GM21717 (cell line): ENCODE results near the gene MRC2.
"Not testable (repeated sequence)": the region's sequence is repeated elsewhere in the genome, so short reads cannot be mapped to it uniquely, and the experiment has no call there.

ENCODE experiments used
- ATAC-seq: cut with Tn5 transposase; IDR thresholded peaks from one replicate; pipeline ENCODE4 v1.9.1; 2021; ENCODE audit warnings: mild to moderate bottlenecking, moderate library complexity; ENCODE audit not compliant: unreplicated experiment

MRC2 gene

DNA sequence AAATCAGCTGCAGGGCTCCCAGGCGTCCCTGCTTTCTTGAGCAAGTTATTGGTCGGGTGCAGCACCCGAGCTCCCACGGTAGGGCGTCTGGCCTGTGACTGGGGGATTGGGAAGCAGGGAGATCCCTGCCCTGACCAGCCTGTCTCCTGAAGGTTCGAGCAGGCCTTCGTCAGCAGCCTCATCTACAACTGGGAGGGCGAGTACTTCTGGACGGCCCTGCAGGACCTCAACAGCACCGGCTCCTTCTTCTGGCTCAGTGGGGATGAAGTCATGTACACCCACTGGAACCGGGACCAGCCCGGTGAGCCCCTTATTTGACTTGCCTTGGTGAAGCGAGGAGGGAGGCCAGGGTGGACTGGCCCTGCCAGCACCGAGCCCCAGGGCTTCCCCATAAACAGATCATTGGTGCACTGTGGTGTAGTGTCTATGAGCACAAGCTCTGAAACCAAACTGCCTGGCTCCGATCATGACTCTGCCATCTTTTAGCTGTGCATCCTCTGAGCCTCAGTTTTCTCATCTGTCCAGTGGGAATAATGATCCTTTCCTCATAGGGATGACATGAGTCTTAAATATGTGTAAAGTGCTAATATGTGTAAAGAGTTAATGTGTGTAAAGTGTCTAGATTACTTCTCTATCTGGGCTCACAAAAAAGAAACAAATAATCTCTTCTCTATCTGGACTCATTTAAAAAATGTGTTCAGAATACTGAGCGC lies 48.9 kb downstream of the MRC2 start:
- ATAC-seq, result no peak

DNA sequence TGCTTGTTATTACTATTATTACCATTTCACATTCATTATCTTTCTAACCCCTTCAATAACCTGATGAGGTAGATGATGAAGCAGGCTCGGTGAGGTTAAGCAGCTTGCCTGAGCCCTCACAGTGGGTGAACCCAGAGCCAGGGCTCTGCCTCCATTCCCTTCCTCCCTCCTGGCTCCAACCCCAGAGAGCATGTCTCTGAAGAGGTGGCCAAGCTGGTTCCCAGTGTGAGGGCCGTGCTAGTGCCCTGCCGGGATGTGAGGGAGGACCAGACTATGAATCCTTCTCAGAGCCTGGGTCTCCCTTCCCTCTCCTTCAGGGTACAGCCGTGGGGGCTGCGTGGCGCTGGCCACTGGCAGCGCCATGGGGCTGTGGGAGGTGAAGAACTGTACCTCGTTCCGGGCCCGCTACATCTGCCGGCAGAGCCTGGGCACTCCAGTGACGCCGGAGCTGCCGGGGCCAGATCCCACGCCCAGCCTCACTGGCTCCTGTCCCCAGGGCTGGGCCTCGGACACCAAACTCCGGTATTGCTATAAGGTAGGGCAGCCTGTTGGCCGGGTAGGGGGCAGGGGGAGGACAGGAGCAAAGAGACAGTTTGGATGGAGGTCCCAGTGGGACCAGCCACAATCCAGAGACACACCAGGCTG lies 49.6 kb downstream of the MRC2 start:
- no peak for ATAC-seq

DNA sequence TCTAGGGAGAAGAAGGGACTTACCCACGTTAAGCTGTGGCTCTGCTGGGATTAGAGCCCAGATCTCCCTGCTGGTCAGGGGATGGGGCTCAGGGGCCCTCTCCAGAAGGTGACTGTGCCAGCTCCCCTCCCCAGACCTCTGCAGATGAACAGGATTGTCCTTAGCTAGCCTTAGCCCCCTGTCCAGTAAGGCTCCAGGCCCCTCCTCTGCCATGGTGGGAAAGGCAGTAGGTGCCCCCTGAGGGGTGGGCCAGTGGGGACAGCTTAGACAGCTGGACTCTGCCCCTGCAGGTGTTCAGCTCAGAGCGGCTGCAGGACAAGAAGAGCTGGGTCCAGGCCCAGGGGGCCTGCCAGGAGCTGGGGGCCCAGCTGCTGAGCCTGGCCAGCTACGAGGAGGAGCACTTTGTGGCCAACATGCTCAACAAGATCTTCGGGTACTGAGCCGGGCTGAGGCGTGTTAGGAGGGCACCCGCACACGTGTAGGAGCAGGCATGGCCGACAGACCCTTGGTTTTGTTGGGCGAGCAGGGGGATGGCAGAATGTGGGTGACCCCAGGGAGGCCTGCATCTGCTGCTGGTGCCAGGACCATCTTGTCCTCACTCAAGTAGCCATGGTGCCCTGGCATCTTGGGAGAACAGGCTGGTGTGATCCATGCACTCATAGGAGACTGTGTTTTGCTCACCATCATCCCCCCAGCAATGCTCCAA lies 50.9 kb downstream of the MRC2 start:
- ATAC-seq, result no peak

DNA sequence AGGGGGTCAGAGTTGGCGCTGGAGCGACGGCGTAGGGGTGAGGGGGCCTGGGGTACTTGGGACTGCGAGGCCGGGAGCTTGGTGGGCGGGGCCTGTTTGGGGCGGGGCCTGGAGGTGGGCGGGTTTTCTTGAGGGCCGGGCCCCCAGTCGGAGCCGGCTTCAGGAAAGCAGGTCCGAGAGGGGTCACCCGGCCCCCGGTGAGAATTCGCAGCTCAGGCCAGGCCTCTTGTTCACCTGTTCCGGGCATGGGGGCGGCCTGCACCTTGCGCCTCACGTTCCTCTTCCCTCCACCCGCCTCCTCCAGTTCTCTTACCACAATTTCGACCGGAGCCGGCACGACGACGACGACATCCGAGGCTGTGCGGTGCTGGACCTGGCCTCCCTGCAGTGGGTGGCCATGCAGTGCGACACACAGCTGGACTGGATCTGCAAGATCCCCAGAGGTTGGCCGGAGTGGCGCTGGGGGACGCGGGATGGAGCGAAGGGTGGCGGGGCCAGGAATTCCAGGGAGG lies 52.5 kb downstream of the MRC2 start:
- ATAC-seq, result no peak

DNA sequence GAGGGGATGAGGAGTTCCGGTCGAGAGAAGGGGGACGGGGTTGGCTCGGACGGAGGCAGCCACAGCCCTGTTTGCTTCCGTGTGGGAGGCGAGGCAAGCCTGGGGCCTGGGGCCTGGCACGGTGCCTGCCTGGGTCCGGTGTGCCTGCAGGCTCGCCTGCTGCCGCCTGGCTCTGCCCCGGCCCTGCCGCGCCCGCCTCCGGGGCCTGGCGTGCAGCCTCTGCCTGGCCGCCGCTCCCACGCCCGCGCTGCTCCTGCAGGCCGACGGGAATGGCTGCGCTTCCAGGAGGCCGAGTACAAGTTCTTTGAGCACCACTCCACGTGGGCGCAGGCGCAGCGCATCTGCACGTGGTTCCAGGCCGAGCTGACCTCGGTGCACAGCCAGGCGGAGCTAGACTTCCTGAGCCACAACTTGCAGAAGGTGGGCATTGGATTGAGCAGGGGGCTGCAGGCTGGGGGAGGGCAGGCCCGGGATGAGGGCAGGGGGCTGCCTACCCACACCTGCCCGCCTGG lies 53.1 kb downstream of the MRC2 start:
- ATAC-seq, result no peak

DNA sequence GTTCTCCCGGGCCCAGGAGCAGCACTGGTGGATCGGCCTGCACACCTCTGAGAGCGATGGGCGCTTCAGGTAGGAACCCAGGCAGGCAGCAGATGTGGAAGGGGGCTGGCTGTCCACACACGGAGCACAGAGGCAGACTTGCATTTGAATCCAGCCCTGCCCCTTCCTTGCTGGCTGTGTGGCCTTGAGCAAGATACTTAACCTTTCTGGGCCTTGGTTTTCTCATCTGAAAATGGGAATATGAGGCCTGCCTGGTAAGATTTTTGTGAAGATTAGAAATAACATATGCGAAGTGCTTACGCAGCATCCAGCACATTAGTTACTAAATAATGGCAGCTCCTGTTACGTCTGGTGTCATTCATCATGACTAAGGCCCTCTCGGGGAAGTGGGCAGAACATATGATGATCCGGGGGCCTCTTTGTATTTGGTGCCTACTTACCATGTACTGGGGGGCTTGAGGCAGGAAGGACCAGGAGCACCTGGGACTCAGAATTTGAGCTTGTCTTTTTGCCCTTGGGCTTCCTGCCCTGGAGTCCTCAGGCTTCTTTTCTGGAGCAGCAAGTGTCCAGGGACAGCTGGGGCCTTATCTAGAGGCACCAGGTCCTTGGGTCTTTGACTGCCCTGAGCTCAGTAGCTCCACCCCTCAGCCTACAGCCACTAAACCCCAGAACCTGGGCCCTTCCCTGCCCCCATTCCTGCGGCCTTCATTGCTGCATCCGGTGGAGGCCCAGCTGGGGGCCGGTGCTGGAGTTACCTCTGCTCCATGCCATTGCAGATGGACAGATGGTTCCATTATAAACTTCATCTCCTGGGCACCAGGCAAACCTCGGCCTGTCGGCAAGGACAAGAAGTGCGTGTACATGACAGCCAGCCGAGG lies 53.8 kb downstream of the MRC2 start:
- no peak for ATAC-seq

DNA sequence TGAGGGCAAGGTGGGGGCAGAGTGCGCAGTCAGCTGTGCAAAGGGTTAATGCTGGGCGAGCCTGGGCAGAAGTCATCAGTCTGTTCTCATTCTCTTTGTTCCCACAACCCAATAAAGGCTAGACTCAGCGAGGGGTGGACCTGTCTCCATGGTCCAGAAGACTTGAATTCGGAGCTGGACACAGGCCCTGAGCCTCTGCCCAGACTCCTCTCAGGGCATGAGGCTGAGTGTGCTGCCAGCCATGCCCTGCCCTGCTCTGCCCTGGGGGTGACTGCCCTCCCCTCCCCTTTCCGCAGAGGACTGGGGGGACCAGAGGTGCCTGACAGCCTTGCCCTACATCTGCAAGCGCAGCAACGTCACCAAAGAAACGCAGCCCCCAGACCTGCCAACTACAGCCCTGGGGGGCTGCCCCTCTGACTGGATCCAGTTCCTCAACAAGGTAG lies 54.5 kb downstream of the MRC2 start:
- ATAC-seq, result no peak

DNA sequence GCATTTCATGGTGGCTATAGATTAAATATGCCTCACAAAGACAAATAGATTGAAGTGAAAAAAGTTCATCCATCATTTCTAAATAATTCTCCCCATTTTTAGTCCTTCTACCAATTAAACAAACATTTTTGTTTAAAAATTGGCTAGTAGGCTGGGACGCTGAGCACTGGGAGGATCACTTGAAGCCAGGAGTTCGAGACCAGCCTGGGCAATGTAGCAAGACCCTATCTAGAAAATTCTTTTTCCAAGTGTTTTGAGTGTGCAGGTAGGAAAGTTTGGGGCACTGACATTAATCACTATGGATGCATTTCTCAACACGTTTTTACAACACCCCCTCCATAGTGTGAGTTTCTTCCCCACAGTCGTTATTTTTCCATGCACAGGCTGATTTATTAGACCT lies 56.7 kb downstream of the MRC2 start:
- no peak for ATAC-seq

DNA sequence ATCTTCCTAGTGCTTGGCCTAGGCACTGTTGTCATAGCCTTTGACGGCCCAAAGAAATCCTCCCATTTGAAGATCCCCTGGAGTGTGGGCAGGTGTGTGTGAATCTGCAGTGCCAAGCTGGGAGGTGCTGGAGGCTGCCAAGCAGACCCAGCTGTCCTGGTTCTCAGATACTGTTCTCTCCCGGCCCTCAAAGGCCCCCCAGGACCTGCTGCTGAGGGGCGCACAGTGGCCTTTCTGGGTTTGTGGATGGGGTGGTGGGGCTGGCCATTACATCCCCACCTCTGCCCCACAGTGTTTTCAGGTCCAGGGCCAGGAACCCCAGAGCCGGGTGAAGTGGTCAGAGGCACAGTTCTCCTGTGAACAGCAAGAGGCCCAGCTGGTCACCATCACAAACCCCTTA lies 60.5 kb downstream of the MRC2 start:
- ATAC-seq, result no peak

DNA sequence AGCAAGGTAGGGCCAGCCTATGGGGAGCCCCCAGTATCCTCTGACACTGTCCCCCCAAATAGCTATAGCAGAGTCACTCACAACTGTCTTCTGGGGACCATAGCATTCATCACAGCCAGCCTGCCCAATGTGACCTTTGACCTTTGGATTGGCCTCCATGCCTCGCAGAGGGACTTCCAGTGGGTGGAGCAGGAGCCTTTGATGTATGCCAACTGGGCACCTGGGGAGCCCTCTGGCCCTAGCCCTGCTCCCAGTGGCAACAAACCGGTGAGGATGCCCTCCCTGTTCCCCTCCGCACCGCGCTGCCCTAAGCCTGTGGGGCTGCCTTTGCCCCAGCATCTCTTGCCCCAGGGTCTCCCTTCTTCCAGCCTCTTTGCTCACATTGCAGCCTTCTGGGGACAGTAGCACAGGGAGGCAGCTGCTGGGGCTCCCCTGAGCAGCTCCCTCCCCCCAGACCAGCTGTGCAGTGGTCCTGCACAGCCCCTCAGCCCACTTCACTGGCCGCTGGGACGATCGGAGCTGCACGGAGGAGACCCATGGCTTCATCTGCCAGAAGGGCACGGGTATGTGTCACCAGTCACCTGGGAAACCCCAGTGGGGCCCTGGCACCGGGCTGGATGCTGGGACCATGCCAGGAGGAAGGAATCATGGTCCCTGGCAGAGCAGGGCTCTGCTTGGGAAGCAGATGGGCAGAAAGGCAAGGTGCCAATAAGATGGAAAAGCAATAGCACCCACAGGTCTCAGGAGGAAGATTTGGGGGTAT lies 61.1 kb downstream of the MRC2 start:
- ATAC-seq, result no peak

DNA sequence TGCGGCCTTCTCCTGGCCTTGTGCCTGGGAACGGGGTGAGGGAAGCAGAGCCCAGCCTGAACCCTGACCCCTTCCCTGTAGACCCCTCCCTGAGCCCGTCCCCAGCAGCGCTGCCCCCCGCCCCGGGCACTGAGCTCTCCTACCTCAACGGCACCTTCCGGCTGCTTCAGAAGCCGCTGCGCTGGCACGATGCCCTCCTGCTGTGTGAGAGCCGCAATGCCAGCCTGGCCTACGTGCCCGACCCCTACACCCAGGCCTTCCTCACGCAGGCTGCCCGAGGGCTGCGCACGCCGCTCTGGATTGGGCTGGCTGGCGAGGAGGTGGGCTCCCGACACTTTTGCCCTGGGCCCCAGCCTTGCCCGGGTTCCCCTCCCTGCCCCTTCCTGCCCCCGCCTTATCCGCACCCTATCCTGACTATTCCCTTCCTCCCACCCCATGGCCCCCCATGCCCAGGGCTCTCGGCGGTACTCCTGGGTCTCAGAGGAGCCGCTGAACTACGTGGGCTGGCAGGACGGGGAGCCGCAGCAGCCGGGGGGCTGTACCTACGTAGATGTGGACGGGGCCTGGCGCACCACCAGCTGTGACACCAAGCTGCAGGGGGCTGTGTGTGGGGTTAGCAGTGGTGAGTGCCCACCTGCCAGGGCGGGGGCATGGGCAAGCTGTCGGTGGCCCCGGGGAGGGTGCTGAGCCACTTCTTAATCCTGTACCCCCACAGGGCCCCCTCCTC lies 62.1 kb downstream of the MRC2 start:
- no peak for ATAC-seq

DNA sequence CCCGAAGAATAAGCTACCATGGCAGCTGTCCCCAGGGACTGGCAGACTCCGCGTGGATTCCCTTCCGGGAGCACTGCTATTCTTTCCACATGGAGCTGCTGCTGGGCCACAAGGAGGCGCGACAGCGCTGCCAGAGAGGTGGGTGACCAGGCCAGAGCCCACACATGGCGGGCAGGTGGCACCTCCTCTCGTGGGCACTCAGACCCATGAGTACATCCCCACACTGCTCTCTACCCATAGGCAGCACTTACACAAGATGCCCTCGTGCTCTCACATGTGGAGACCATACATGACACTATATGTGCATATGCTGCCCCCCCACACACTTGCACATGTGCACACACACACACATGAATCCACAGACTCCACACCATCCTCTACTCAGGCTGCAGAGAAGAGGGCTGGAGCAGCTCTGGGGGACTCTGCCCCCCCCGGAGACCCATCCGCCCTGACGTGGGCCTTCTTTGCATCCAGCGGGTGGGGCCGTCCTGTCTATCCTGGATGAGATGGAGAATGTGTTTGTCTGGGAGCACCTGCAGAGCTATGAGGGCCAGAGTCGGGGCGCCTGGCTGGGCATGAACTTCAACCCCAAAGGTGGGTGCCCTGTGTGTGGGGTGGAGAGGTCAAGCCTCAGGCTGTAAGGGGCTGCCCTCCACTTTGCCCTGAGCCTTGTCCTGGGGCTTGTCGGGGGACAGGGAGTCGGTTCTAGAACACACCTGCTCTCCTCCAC lies 62.9 kb downstream of the MRC2 start:
- ATAC-seq, result no peak

DNA sequence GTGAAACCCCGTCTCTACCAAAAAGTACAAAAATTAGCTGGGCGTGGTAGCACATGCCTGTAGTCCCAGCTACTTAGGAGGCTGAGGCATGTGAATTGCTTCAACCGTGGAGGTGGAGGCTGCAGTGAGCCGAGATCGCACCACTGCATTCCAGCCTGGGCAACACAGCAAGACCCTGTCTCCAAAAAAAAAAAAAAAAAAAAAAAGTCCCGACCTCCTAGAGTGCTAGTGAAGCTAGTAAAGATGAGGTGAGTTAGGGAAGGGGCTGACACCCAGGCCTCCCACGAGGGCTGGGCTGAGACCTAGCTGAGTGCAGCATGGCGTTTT lies 64.1 kb downstream of the MRC2 start:
- ATAC-seq, result not testable (repeated sequence)

DNA sequence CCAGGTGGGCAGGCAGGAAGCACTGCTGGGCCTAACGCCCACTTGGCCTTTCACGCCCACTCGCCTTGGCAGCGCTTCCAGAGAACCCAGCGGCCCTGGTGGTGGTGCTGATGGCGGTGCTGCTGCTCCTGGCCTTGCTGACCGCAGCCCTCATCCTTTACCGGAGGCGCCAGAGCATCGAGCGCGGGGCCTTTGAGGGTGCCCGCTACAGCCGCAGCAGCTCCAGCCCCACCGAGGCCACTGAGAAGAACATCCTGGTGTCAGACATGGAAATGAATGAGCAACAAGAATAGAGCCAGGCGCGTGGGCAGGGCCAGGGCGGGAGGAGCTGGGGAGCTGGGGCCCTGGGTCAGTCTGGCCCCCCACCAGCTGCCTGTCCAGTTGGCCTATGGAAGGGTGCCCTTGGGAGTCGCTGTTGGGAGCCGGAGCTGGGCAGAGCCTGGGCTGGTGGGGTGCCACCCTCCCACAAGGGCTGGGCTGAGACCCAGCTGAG lies 64.7 kb downstream of the MRC2 start:
- no peak for ATAC-seq

DNA sequence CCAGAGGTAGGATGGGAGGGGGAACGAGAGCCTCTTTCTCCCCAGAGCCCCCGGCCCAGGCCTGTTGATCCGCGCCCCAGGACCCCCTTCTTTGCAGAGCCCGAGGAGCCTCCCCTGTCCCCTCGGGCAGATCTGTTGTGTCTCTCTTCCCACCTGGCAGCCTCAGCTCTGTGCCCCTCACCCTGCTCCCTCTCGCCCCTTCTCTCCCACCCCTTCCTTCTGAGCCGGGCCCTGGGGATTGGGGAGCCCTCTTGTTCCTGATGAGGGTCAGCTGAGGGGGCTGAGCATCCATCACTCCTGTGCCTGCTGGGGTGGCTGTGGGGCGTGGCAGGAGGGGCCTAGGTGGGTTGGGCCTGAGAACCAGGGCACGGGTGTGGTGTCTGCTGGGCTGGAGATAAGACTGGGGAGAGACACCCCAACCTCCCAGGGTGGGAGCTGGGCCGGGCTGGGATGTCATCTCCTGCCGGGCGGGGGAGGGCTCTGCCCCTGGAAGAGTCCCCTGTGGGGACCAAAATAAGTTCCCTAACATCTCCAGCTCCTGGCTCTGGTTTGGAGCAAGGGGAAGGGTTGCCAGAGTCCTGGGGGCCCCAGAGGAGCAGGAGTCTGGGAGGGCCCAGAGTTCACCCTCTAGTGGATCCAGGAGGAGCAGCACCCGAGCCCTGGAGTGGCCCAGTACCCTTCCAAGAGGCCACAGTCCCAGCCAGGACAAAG lies 65.4 kb downstream of the MRC2 start:
- ATAC-seq, result no peak

DNA sequence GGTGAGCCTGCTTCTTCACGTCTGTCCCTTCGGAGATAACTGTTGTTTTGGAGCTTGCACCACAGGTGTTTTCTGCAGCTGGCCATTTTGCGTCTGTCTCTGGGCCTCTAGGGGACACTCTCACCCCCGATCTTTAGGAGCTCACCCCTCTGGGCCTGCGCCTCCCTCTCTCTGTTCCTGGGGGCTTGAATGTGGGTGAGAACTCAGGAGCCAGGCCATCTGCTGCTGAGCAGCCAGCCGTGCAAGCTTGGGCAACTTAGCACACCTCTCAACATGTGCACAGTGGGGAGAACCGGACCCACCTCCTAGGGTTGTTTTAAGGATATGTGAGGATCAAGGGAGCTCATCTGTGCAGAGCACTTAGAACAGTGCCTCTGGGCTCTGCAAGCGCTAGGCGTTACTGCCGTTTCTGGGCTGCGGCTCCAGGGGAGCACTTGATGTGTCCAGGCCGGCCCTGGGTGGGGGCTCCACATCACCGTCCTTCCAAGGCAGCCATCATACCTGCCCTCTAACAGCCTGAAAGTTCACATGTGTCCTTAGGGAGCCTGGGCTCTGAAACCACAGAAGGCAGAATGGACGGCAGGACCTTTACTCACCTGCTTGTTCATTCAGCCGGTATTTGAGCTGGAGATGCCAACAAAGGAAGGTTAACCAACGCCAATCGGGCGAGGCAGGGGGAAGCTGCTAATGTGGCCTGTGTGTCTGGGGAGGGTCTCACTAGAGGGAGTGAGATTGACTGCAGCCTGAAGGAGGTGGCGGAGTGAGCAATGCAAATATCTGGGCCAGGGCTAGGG lies 66.3 kb downstream of the MRC2 start:
- no peak for ATAC-seq

DNA sequence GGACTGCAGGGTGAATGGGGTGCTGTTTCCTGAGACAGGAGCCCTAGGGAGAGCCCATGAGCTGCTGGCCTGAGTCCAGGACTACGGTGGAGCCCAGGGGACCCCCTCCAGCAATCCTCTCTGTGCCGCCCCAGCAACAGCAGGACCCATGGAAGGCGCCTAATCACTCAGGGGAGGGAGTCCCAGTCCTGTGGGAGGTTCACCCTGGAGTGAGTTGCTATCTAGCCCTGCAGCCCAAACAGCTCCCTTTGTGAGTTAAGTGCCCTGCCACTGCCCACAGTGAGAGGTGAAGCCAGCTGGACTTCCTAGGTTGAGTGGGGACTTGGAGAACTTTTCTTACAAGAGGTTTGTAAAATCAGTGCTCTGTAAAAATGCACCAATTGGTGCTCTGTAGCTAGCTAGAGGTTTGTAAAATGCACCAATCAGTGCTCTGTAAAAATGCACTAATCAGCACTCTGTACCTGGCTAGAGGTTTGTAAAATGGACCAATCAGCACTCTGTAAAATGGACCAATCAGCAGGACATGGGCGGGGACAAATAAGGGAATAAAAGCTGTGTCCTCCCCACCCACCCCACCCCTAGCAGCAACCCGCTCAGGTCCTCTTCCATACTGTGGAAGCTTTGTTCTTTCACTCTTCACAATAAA lies 67.7 kb downstream of the MRC2 start:
- not testable (repeated sequence) for ATAC-seq
